Ascending aorta (tissue), 2 donors: ENCODE measurements around the gene PTPRG. TPM values are rescaled to one million over a fixed set of nuclear protein-coding genes. Genes with fewer than 3 reads are reported as not detected.

ENCODE experiments used
- DNase-seq, 2 donors: peaks; one replicate each; pipeline ENCODE4 v3.0.0-alpha.2; 2019; ENCODE audit warnings: low spot score in 2 of 2
- H3K27ac ChIP-seq, 2 donors: fragments of 200-600 bp; sonication (generic); one replicate each; pipeline ENCODE4 v1.5.1; 2016 to 2017; ENCODE audit warnings: mild to moderate bottlenecking in 1 of 2
- H3K27me3 ChIP-seq: fragments of 200-600 bp; sonication (generic); one replicate; pipeline ENCODE4 v1.5.1; 2017
- H3K36me3 ChIP-seq, 2 donors: fragments of 200-600 bp; sonication (generic); one replicate each; pipeline ENCODE4 v1.5.1; 2016
- H3K4me1 ChIP-seq, 2 donors: fragments of 200-600 bp; sonication (generic); one replicate each; pipeline ENCODE4 v1.5.1; 2016 to 2017; ENCODE audit warnings: mild to moderate bottlenecking in 1 of 2
- H3K4me3 ChIP-seq, 2 donors: fragments of 200-600 bp; sonication (generic); one replicate each; pipeline ENCODE4 v1.5.1; 2016 to 2017; ENCODE audit warnings: mild to moderate bottlenecking in 1 of 2
- H3K9me3 ChIP-seq, 2 donors: fragments of 200-600 bp; sonication (generic); one replicate each; pipeline ENCODE4 v1.5.1; 2016
- CTCF ChIP-seq, 3 experiments: fragments of 200-600 bp in 2 of 3; fragments of 450-650 bp in 1 of 3; sonication (generic) in 2 of 3; IDR thresholded peaks; one replicate each; pipeline ENCODE4 v1.5.1; 2016 to 2019; ENCODE audit warnings: antibody characterized with exemption in 3 of 3, mild to moderate bottlenecking in 1 of 3, moderate library complexity in 1 of 3
- intact Hi-C: fragments of 100-400 bp; cut with DNase I; formaldehyde crosslinking; loops from one replicate; pipeline ENCODE4 v1.15.1; 2023
- total RNA-seq: library from RNA; depleted of rRNA; stranded (reverse); fragments of >200 nt; gene quantifications from one replicate; pipeline ENCODE4 v1.1.0, GENCODE V29; 2016

The PTPRG gene
- total RNA-seq, 1 donor from 2014 or later = 129 TPM

- no peak for DNase-seq
- intact Hi-C loops = no loop called here
- Histone ChIP-seq H3K36me3 (peaks cover 0 to 5% of the 10 kb centered on the region in 2 donors), H3K27ac (no peak overlapping the region), H3K27me3 (no peaks in the 10 kb centered on the region), H3K4me3 (no peak overlapping the region), H3K4me1 (peaks cover 0 to 8% of the 10 kb centered on the region in 2 donors), H3K9me3 (no peaks in the 10 kb centered on the region)
- TF ChIP-seq CTCF (IDR thresholded peaks at IDR 0.05) = no peak
Measured at GRCh38 chr3:62233065-62233464, 671.7 kb downstream of the PTPRG start.

GRCh38 chr3:62236016-62236415 lies 674.6 kb downstream of the PTPRG start:
- TF ChIP-seq CTCF (IDR thresholded peaks at IDR 0.05) = no peak
- H3K36me3 ChIP-seq = no peaks in the 10 kb centered on the region
- DNase-seq = no peak
- H3K4me3 ChIP-seq = no peak overlapping the region
- H3K9me3 ChIP-seq = no peaks in the 10 kb centered on the region
- H3K27ac ChIP-seq = no peak overlapping the region
- H3K27me3 ChIP-seq = no peaks in the 10 kb centered on the region
- intact Hi-C loops = no loop called here
- peaks cover 0 to 8% of the 10 kb centered on the region in 2 donors for H3K4me1 ChIP-seq

GRCh38 chr3:62237286-62237948 lies 676.0 kb downstream of the PTPRG start:
- intact Hi-C loops = no loop called here
- DNase-seq = no peak
- no peak overlapping the region for H3K4me3 ChIP-seq
- TF ChIP-seq CTCF (IDR thresholded peaks at IDR 0.05) = no peak
- H3K4me1 ChIP-seq = peaks cover 0 to 8% of the 10 kb centered on the region in 2 donors
- H3K36me3 ChIP-seq = no peaks in the 10 kb centered on the region
- no peak overlapping the region for H3K27ac ChIP-seq
- no peaks in the 10 kb centered on the region for H3K27me3 ChIP-seq
- no peaks in the 10 kb centered on the region for H3K9me3 ChIP-seq

- intact Hi-C loops = no loop called here
- no peaks in the 10 kb centered on the region for H3K27me3 ChIP-seq
- DNase-seq = no peak
- H3K4me1 ChIP-seq = peaks cover 0 to 8% of the 10 kb centered on the region in 2 donors
- H3K36me3 ChIP-seq = peaks cover 0 to 3% of the 10 kb centered on the region in 2 donors
- H3K27ac ChIP-seq = no peak overlapping the region
- no peak for TF ChIP-seq CTCF (IDR thresholded peaks at IDR 0.05)
- no peaks in the 10 kb centered on the region for H3K9me3 ChIP-seq
- no peak overlapping the region for H3K4me3 ChIP-seq
Measured at GRCh38 chr3:62238003-62238402, 676.6 kb downstream of the PTPRG start.

GRCh38 chr3:62238431-62238830 lies 677.1 kb downstream of the PTPRG start:
- Histone ChIP-seq H3K4me3 (no peak overlapping the region), H3K4me1 (peaks cover 0 to 8% of the 10 kb centered on the region in 2 donors), H3K36me3 (peaks cover 3 to 4% of the 10 kb centered on the region in 2 donors), H3K27ac (no peak overlapping the region), H3K9me3 (no peaks in the 10 kb centered on the region), H3K27me3 (no peaks in the 10 kb centered on the region)
- DNase-seq = no peak
- TF ChIP-seq CTCF (IDR thresholded peaks at IDR 0.05) = no peak
- intact Hi-C loops = no loop called here
